OCI-LY1 (cell line): Measurements from ENCODE around the gene OPRD1.

Source experiments
- CTCF ChIP-seq: fragments of 200-600 bp; sonication (generic), shearing (Covaris generic); IDR thresholded peaks from 2 replicates; pipeline ENCODE4 v1.5.1; 2017; ENCODE audit warnings: mild to moderate bottlenecking, antibody characterized with exemption, low read length, moderate library complexity, mixed read lengths
- EZH2 ChIP-seq: fragments of 200-600 bp; sonication (generic), shearing (Covaris generic); IDR thresholded peaks from 2 replicates; pipeline ENCODE4 v1.8.0; 2017; ENCODE audit warnings: borderline replicate concordance, mixed run types, mild to moderate bottlenecking, antibody characterized with exemption, low read length, moderate library complexity, mixed read lengths

GRCh38 chr1:28819020-28819419 lies 7.0 kb downstream of the OPRD1 start:
- TF ChIP-seq EZH2, result no peak
- TF ChIP-seq CTCF, result no peak
